HG03280 (cell line): ENCODE measurements around the gene RYR2.
"Not testable (repeated sequence)": the region's sequence is repeated elsewhere in the genome, so short reads cannot be mapped to it uniquely, and the experiment has no call there.

Source experiments
- ATAC-seq: cut with Tn5 transposase; IDR thresholded peaks from one replicate; pipeline ENCODE4 v1.9.1; 2021; ENCODE audit warnings: mild to moderate bottlenecking, moderate library complexity; ENCODE audit not compliant: unreplicated experiment

RYR2 gene

DNA sequence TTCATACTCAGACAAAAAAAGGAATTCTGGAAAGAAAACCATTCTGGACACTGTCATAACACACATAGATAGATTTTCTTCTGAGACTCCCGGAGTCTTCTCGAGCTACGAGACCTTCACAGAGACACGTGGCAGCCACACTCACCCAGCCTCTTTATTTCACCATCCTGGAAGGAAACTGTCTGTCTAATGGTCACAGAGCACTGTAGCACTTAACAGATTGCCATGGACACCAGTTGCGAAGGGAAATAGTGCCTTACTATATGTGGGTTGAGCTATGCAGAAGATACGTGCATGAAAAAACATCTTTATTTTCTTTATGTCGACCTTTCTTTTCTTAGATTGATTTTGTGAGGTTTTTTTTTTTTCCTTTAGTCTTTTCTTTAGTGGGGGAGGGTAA lies 790.9 kb downstream of the RYR2 start:
- no peak for ATAC-seq

DNA sequence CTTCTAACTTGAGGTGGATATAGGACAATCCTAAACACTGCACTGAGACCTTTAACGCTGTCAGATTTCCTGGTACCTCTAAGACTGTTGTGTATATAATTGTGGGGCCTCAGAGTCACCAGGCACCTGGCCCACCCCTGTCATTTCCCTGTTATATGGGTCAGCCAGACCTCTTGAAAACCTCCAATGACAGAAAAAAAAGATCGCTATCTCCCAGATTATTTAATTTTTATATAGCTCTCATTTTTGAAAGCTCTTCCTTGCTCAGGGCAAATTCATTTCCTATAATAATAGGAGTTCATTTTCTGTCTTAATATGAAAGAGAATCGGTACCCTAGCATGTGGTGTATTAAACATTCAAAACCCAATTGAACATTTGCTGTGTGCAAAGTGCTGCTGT lies 792.1 kb downstream of the RYR2 start:
- no peak for ATAC-seq

DNA sequence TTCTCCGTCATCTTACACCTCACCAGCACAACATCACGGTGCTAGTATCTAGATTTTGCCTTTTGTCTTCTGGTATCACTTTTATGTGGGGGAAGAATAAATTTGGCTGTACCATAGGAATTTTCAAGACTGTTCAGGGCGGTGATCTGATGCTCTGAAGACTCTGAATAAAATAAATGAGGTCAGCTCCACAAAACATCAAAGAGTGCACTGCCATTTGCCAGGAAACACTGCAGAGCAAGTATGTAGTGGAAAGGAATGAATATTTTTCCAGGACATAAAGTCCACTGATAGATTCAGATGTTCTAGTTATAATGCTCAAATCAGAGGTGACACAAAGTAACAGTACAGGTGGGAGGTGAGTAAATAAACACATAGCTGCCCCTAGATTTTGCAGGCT lies 792.5 kb downstream of the RYR2 start:
- ATAC-seq = no peak

DNA sequence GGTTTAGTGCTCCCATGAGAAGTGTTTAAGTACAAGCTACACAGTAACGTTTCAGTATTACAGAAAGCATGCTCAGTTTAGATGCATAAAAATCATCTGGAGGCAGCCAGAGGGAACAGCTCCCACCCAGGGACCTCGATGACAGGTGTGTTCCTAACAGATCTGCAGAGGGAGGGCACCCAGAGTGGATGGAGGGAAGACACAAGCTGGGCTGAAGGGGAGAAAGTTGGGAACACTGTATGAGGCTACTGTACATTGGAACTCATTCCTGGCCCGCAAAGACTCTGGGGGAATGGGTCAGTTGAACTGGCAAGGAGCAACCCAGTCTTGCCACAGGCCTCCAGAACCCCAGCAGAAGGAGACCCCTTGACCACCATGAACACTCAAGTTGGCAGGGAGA lies 796.3 kb downstream of the RYR2 start:
- ATAC-seq = no peak

DNA sequence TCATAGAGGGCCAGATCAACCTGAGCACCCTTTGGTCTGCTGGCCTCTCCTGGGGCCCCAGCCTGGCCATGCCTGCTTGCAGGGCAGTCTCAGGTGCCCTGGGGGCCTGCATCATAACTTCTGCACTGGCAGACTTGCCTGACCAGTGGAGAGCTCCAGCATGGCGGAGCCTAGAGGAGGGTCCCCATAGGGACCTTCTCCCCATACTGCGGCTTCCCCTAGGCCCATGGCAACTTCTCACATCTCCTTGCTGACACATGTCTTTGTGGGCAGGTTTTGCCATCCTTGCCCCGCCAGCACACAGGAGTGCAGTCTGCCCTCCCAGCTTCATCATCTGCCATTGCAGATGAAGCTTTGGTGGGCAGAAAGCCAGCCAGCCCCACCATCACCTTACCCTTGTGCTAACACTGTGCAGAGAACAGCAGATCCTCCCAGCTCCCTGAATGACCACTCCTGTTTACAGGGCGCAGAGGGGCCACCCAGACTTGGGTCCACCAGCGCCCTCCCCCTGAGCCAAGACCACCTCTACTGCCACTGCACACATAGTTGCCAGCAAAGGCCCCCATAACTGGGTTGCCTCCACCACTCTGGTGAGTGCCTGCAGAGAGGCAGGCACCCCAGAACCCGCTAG lies 797.0 kb downstream of the RYR2 start:
- ATAC-seq = no peak

DNA sequence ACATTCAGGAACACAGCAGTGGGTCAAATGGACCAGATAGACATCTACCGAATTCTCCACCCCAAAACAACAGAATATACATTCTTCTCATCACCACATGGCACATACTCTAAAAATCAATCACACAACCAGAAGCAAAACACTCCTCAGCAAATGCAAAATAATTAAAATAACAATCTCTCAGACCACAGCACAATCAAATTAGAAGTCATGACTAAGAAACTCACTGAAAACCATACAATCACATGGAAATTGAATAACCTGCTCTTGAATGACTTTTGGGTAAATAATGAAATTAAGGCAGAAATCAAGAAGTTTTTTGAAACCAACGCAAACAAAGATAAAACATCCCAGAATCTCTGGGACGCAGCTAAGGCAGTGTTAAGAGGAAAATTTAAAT lies 799.5 kb downstream of the RYR2 start:
- no peak for ATAC-seq

DNA sequence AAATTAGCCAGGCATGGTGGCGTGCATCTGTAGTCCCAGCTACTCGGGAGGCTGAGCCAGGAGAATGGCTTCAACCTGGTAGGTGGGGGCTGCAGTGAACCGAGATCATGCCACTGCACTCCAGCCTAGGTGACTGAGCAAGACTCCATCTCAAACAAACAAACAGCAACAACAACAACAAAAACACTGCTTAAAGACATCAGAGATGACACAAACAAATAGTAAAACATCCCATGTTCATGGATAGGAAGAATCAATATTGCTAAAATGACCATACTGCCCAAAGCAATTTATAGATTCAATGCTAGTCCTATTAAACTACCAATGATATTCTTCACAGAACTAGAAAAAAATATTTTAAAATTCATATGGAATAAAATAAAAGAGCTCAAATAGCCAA lies 801.5 kb downstream of the RYR2 start:
- ATAC-seq = not testable (repeated sequence)

DNA sequence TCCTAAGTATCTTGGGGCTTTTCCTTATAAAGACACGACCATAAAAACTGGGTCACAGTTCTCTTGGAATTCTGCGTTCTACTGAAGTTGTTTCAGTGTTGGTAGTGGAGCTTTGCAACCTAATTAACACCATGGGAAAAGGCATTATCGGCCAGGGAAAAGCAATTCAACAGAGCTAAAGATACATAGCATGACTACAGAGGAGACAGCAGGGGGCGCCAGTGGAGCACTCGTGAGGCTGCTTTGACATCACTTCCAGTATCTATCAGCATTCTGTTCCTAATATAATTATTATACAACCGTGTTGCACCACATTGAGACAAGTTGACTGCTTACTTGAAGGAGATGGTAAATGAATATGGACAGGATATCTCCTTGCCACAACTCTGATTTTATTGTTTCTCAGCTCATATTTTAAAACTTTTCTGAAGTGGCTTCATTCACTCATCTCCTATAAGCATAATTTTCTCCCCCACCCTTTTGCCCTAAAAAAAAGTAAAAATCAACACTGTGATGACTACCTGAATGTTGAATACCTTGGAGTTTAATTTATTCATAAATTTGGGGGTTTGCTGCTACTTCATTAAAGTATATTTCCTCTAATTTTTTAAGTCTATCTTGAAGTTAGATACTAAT lies 809.3 kb downstream of the RYR2 start:
- ATAC-seq = no peak

DNA sequence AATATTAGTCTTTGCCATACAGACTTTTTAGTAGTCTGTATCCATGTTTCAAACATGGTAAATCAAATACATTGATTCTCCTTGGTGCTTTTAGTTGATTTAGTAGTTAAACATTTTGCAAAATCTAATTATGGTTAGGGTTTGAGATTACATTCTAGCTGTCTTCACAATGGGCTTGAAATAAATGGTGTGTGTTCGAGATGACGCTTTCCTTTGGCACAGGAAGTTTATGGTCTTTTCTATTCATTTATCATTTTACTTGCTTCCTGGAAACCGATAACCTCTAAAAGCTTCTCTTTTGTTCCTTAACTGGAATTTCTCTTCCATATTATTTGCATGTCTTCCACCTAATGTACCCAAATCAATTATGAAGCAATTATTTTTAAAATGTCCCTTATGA lies 810.4 kb downstream of the RYR2 start:
- ATAC-seq = no peak

DNA sequence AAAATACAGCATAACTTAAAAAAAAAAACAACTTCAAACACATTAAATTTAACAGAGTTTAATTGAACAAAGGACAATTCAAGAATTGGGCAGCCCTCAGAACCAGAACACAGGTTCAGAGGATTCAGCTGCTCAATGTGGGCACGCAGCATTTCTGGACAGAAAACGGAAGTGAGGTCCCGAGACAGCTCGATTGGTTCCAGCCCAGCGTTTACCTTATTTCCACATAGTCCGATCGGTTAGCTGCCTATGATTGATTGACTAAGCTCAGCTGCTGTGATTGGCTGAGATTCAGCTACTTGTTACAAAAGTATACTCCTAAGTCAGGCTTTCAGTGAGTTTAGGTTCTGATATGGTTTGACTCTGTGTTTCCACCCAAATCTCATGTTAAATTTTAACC lies 815.5 kb downstream of the RYR2 start:
- no peak for ATAC-seq

DNA sequence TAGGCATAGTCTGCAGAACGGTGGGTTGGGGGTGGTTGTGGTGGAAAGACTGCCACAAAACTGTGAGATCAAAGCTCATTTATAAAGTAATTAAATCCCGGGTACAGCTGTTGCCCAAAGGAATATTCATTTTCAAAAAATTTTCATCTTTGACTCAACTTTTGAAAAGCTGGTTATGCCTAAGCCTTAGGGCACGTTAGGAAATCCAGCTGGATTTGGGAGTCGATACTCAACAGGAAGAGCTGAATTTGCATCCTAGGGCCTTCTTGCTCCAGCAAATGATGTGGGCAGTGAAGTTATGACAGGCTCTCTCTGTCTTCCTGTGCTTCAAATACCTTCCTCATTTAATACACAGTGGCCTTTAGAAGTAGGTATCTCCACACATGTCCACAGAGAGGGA lies 817.0 kb downstream of the RYR2 start:
- no peak for ATAC-seq

DNA sequence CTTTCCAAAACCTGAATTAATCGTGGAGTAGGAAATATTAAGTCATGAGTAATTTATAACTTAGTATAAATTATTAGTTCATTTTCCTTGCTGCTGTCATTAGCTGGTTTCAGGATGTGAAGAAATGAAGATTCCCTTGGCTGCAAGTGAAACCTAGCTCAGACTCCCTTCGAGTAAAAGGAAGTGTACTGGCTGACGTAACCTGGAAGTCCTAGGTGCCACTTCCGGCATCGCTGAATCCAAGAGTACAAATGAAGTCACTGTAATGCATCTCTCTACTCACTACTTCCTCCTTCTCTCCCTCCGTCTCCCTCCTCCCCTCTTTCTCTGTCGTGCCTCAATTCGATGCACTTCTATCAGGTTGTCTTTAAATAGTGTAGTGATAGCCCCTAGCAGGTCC lies 820.0 kb downstream of the RYR2 start:
- no peak for ATAC-seq

DNA sequence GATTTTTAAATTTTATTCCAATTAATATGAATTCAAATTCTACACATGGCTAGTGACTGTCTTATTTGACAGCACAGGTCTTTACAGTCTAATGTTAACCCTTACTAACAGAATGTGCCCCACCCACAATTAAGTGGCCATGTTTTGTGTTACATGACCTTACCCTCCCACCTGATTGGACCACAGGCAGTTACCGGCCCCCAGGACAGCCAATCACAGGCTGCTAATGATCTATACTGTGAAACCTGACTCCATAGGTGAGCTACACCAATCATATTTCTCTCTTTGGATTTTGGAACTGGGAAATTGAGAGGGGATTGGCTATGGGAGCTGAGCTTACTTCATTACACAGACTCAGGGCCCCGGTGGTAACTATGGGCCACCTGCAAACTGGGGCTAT lies 821.2 kb downstream of the RYR2 start:
- no peak for ATAC-seq

DNA sequence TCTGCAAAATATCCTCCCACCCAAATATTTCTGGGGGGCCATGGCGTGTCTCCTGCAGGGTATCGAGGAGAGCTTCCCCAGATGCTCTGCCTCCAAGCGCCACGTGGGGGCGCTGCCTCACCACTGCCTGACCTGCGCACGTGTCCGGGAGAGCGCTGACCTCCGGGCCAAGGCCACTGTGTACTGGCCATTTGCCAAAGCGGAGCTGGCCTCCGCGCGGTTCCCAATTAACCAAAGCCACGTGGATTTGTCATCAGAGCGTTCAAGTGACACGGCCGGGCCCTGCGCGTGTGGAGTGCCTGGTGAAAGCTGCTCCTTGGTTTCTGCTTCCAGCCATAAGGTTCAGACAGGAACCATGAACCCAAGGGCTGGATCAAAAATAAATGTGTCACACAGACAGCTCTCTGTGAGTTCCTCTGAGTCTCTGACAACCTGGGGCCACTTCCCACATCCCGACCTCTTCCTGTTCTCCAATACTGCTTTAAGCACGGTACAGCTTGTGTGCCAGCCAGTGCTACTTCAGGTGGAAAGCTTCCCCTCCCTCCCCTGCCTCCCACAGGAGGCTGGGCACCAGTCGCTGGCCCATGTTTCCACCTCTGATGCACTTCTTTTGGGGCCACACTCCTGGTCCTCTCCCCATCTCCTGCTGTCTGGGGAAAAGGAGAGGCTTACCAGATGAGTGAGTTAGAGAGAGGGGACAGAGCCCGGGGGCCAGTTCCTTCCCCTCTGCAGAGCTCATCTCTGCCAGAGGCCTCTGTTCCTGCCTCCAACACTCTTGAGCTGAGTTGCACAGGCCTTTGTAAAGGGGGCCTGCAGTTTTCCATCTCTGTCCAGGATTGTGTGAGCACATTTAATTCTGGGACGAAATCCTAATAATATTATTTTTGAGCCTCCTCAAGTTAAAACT lies 822.6 kb downstream of the RYR2 start:
- peak; percentile 64 for ATAC-seq

DNA sequence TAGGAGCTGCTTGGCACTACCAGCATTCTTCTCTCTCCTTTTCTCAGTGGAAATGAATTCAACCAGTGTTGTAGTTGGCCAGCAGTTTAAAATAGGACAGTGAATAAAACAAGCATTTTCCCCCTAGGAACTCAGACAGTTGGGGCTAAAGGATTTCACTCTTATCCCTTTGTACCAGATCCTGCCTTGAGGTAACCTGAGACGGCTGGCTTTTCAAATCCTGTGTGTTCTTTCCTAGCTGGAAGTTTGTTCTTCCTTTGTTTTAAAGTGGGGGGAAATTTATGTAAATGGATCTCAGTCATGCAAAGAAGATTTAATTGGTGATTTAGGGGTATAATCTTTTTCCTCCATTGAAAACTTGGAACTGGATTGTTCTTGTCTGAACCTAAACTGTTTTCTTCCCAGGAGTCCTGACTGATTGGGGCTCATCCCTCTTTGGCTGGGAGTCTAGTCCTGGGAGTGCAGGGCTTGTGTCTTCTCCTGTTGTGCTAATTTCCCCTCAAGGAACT lies 825.5 kb downstream of the RYR2 start:
- ATAC-seq = no peak

DNA sequence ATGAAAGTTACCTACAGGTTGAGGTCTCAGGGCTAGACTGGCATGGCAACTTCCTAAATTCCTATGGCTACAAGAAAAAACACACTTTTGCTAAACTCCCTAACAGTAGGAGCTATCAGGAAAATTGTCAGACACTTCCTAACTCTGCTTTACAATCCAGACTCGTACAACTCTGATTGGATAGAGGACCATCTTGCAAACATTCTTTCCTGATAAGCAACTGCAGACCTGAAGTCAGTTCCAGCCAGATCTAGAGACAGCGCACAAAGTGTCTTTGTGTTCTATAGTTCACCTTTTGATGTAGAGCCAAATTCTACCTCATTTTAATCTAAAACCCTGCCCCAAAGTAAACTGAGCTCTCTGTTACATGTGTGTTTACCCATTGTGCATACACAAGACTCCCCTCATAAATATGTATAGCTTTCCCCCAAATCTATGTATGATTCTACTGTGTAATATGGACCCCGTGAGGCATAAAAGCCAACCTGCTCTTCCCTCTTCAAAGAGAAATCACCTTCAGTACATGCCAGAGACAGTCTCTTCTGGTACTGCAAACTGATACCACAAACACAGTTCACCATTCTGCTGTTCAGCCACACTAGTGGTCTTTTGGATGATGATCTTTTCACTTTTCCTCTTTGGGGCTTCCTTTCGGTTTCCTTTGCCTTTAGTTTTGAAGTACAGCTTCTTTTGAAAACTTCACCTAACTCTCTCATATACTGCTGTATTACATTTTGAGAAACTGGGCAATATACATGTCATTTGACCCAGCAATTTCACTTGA lies 827.0 kb downstream of the RYR2 start:
- no peak for ATAC-seq

DNA sequence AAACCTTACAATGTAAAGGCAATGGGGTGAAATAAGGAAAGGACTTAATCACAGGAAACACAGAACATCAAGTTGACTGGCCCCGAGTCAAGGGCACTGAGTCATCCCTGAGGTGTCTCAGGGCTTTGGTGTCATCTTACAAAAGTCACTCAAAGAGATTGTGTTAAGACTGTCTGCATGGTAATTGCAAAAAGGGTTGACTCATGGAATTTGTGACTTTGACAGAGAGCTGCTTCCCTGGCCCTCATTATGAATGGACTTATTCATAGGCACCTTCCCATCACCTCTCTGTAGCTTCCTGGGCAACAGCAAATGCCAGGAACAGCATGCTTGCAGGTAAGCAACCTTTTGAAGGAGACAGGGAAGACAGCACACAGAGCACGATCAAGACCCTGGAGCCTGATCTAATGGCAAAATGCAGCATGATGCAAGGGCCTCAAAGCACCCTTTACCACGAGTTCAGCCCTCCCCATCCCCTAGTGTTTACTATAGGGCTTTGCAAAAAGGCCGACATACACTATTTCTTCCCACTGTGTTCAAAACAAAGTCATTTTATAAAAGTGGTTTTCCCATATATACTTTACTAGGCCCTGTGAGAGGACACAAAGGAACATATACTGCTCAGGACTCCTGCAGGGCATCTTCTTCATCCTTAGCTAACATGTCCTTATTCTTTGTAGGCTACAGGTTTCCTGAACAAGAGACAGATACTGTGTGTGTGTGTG lies 831.7 kb downstream of the RYR2 start:
- no peak for ATAC-seq

DNA sequence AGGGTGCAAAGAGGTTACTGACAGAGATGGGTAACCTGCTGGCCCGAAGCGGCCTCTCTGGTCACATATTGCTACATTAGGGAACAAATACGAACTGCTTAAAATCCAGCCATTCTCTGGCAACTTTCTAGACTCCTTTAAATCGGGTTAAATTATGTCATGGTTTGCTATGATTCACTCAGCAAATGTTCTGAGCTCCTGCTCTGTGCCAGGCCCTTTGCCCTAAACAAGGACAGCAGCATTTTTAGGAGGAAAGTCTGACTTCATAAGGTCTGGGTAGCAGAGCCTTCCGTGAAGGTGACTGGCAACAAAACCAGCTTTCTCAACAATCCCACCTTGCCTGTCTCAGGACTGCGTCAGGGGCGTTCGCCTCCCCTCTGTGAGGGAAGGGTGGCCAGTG lies 833.3 kb downstream of the RYR2 start:
- no peak for ATAC-seq

DNA sequence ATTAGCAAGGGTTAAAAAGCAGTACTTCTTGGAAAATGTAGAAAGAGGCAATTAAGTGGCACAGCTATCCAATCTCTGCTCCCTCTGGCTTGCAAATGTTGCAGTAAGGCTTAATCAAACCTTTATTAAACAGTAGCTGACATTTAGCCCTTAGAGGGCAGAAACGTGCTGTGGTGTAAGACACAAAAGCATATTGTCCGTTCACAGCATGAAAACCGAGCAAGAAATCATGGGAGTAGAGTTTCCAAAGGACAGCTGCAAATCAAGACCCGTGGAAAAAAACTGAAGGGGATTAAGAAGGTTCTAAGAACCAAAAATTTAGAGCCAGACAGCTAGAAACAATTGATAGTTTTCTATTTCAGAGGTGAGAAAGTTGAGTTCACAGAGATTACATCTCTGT lies 835.6 kb downstream of the RYR2 start:
- ATAC-seq = no peak

DNA sequence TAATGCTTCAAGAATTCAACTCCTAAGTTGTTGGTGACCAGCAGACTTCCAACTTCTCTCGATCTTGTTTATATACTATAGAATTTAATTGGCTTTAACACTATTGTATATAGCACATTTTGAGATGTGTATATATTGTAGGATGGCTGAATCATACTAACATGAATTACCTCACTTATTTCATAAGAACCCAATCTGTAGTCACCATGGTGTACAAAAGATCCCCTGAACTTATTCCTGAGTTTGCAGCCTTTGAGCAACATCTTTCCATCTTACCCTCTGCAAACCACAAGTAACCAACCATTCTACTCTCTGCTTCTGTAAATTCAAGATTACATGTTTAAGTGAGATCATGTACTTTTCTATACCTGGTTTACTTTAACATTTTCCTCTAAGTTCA lies 836.4 kb downstream of the RYR2 start:
- no peak for ATAC-seq
